Skin epidermis (tissue), 12 donors: ENCODE results near the gene WDR44.
"Not testable (repeated sequence)": the region's sequence is repeated elsewhere in the genome, so short reads cannot be mapped to it uniquely, and the experiment has no call there.

Experiments
- H3K27ac ChIP-seq, 21 experiments: fragments of 200-600 bp; sonication (generic) in 11 of 21; one replicate each; pipeline ENCODE4 v1.5.0; 2020; ENCODE audit warnings: mild to moderate bottlenecking in 3 of 21, inconsistent platforms in 2 of 21, moderate library complexity in 2 of 21
- H3K4me3 ChIP-seq, 7 experiments: fragments of 200-600 bp; sonication (generic) in 2 of 7; one replicate each; pipeline ENCODE4 v1.5.0; 2020; ENCODE audit warnings: inconsistent platforms in 2 of 7, mild to moderate bottlenecking in 2 of 7, moderate library complexity in 1 of 7

The WDR44 gene, protein sequence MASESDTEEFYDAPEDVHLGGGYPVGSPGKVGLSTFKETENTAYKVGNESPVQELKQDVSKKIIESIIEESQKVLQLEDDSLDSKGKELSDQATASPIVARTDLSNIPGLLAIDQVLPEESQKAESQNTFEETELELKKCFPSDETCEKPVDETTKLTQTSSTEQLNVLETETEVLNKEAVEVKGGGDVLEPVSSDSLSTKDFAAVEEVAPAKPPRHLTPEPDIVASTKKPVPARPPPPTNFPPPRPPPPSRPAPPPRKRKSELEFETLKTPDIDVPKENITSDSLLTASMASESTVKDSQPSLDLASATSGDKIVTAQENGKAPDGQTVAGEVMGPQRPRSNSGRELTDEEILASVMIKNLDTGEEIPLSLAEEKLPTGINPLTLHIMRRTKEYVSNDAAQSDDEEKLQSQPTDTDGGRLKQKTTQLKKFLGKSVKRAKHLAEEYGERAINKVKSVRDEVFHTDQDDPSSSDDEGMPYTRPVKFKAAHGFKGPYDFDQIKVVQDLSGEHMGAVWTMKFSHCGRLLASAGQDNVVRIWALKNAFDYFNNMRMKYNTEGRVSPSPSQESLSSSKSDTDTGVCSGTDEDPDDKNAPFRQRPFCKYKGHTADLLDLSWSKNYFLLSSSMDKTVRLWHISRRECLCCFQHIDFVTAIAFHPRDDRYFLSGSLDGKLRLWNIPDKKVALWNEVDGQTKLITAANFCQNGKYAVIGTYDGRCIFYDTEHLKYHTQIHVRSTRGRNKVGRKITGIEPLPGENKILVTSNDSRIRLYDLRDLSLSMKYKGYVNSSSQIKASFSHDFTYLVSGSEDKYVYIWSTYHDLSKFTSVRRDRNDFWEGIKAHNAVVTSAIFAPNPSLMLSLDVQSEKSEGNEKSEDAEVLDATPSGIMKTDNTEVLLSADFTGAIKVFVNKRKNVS

DNA sequence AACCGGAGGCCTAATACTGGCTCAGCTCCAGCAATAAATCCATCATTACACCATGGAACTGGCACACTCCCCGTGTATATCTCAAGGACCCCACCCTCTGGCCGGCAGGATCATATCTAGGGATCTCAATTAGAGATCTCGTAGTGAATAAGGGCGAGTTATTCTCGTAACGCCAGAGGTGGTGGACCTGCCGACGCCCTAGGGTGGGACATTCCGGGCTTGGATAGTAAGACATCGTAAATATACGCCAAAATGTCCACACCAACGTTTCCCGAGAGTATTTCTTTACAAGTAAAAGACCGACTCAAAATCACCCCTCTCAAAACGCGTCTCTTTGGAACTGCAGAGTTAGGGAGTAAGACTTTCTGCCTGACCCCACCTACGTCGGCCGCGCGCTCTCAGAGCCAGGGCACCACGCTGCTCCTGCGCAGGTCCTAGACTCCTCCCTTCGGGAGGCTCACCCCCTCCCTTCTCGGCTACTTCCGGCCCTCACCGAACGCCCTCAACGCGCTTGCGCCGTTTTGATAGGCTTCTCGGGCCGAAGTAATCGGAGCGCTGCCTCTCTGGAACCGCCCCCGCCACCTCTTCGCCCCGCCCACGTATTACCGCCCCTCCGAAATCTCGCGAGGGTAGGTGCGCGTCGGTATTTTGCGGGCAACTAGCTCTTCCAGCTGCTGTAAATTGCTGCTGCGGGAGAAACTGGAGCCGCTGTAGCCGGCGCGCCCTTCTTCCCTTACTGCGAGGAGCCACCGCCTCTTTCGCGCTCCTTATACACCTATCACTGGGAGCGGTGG is at the start of gene WDR44:
Gene WDR44, plus strand, starts transcription at position 643 of the 794 bp plus-strand sequence. CDS start 398 bp downstream, outside the sequence.
- H3K4me3 ChIP-seq: peak within 1 kb of the TSS; percentile 51 to 75 (median 68)
- H3K27ac ChIP-seq: peak within 1 kb of the TSS; percentile 71 to 94 (median 90)

DNA sequence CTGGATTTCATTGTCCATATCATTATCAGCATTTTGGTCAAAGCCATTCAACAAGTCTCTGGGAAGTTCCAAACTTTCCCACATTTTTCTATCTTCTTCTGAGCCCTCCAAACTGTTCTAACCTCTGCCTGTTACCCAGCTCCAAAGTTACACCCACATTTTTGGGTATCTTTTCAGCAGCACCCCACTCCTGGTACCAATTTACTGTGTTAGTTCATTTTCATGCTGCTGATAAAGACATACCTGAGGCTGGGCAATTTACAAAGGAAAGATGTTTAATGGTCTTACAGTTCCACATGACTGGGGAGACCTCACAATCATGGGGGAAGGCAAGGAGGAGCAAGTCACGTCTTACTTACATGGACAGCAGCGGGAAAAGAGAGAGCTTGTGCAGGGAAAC is 40.1 kb upstream of the WDR44 start:
- H3K4me3 ChIP-seq, H3K27ac ChIP-seq: not testable (repeated sequence)

DNA sequence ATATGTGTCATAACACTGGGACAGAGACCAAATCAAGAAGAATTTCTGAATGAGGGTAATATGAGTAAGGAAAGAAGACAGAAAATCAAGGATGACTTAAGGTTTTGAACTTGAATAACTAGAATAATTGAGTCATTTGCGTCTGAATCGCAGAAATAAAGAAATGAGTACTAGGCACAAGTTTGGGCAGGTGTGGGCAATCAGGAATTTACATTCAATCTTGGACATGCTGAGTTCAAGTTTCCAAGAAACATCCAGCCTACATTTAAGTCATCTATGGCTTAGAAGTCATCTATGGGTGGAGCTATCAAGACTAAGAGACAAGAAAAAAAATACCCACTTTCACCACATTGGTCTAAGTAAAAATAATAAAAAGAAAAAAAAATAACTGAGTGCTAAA is 30.4 kb upstream of the WDR44 start:
- Histone ChIP-seq H3K27ac (no peak overlapping the region), H3K4me3 (no peak overlapping the region)

DNA sequence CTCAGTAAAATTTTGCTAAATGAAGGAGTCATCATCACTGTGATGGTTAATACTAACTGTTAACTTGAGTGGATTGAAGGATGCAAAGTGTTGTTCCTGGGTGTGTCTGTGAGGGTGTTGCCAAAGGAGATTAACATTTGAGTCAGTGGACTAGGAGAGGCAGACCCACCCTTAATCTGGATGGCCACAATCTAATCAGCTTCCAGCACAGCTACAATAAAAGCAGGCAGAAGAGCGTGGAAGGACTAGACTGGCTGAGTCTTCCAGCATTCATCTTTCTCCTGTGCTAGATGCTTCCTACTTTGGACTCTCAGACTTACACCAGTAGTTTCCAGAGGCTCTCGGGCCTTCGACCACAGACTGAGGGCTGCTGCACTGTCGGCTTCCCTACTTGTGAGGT is 21.3 kb upstream of the WDR44 start:
- H3K27ac ChIP-seq: no peak overlapping the region
- no peak overlapping the region for H3K4me3 ChIP-seq

DNA sequence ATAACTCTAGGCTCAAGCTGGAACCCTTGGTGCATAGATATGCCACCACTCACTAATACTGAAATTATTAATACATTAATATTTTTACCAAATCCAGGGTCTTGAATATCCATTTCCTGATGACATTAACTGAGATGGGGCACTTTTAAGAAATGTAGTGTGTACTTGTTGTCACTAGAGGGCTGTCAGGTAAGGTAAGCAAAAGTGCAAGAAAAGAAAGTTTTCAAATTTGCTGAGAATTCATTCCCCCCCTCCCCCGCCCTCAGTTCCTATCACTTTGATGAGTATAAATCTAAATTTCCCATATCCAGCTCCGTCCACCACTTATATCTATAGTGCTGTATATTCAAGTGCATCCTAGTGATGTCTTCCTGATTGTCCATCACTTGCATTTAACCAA is 20.5 kb upstream of the WDR44 start:
- no peak overlapping the region for H3K4me3 ChIP-seq
- no peak overlapping the region for H3K27ac ChIP-seq

DNA sequence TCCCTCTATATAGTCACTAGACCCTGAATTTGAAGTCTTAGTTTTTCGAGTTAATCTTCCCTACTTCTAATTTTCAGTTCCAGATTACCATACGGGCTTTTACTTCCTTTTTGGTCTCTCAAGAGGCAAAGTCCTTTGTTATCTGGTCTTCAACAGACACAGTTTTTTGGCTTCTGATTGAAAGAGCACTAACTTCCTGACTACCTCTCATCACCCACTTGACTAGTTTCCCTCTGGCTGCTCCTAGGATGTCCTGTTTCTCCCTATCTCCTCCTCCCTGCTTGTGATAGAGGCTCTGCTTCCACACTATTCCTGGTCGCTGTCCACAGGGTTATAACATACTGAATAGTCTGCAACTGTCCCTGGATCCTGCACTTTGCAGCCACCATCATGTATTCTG is 16.7 kb upstream of the WDR44 start:
- Histone ChIP-seq H3K4me3 (no peak overlapping the region), H3K27ac (no peak overlapping the region)

DNA sequence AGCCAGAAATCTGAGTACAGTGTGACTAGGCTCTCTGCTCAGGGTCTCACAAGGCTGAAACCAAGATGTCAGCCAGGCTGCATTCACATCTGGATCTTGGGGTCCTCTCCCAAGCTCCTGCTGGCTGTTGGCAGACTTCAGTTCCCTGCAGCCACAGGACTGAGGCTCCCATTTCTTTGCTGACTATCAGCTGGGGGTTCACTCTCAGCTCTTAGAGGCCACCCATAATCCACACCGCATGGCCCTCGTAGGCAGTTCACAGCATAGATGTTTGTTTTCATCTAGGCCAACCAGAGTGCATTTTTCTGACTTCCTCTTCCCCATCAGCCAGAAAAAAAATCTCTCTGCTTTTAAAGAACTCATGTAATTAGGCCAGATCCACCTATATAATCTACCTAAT is 8.2 kb upstream of the WDR44 start:
- no peak overlapping the region for H3K27ac ChIP-seq
- H3K4me3 ChIP-seq: no peak overlapping the region

DNA sequence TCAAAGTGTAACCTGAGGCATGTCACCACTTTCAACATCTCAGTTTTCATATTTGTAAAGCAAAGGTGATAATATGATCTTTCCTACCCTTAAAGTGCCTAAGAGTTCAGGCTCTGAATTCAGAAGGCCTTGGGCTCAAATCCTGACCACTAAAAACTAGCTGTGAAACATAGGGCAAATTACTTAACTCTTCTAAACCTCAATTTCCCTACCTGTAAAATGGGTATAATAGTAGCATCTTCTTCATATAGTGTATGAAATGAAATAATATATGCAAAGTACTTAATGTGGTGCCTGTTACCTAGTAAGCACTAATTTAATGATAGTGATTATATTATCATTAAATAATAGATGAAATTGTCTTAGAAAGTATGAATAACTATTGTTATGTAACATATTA is 7.0 kb upstream of the WDR44 start:
- H3K4me3 ChIP-seq: no peak overlapping the region
- no peak overlapping the region for H3K27ac ChIP-seq

DNA sequence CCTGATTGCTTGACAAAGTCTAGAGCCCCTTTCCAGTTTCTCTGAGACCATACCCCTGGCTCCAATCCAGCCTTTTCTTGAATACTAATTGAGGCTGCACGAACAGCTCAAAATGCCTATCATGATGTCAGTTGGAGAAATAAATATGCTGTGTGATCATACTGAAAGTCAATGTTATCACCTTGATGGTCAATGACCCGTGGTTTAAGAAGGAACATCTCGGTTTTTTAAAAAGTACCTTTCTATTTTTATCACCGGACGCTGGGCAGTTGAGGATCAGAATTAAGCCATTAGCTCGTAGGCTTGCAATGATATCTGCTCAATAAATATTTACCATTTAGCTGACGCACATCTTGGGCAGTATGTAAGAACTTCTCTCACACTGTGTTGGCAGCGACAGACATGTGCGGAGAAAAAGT is 852 bp upstream of the WDR44 start:
- H3K27ac ChIP-seq: peak overlapping the region in 20 of 21 experiments; percentile 28 to 93 (median 79)
- peak overlapping the region; percentile 26 to 75 (median 67) for H3K4me3 ChIP-seq

DNA sequence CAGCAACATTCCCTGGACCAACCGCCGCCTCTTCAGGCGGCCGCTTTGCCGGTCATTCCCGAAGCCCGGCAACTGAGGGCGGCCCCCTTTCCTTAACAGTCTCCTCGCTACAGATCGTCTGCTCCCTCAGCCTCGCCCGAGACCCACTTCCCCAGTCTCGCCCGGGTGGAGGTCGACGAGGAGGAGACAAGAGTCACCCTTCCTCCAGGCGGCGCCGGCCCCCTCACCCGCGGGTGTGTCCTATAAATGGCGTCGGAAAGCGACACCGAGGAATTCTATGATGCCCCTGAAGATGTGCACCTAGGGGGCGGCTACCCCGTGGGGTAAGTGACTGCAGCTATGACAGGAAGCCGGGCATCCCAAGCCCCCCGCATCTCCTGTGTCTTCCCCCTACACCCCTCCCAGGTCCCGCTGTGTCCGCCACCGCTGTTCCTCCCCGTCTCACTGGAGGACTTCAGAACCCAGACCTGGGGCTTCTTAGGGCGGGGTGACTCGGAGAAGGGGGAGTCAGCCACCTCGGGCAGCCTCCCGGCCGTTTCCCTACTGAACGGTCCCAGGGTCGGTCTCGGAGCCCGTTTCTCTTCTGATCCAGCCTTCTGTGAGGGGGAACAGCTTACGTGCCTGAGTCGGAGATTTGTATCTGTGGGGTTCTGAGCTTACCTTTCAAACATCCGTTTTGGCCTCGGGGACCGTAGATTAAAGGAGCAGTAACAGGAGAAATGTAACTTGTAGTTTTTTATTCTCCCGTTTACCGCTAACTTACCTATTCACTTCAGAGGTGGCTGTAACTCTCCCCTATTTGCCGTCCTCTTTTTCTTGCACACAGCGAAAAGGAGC is 570 bp downstream of the WDR44 start:
- Histone ChIP-seq H3K4me3 (peak overlapping the region; percentile 51 to 75 (median 68)), H3K27ac (peak overlapping the region; percentile 67 to 94 (median 90))

DNA sequence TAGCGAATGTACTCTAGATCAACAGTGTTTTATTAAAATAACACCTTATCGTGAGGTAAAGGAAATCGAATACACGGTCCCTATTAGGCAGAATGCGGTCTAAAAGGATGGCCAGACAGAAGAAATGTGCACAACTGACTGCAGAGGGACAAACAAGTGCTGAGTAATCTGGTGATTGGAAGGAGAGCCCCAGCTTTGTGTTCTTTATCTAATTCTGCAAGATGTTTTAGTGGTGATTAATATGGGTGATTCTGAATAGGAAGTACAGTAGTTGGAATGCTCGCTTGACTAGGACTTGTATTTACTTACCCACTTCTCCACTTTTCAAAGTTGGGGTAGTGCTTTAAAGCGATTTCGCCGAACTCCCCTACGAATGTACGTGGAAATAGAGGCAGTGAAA is 1.2 kb downstream of the WDR44 start:
- H3K4me3 ChIP-seq: peak overlapping the region; percentile 51 to 75 (median 68)
- H3K27ac ChIP-seq: peak overlapping the region in 19 of 21 experiments; percentile 67 to 94 (median 90)

DNA sequence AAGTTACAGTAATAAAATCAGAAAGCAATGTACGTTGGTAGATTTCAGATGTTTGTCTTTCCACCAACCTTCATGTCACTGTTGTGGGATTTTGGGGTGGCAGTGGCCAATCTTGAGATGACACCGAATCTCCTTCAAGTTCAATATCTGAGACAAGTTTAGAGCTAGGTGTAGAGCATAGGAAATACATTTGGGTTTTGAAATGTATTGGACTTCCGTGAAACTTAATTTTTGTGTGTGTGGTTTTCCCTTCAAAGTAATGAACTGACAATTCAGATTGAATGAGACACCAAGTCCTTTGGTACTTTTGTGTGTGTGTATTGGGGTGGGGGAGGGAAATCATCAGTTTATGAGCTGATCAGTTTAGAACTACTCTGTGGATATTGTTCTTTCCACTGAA is 1.8 kb downstream of the WDR44 start:
- H3K27ac ChIP-seq: peak overlapping the region in 1 of 21 experiments; percentile 90
- peak overlapping the region in 6 of 7 experiments; percentile 66 to 75 (median 68) for H3K4me3 ChIP-seq

DNA sequence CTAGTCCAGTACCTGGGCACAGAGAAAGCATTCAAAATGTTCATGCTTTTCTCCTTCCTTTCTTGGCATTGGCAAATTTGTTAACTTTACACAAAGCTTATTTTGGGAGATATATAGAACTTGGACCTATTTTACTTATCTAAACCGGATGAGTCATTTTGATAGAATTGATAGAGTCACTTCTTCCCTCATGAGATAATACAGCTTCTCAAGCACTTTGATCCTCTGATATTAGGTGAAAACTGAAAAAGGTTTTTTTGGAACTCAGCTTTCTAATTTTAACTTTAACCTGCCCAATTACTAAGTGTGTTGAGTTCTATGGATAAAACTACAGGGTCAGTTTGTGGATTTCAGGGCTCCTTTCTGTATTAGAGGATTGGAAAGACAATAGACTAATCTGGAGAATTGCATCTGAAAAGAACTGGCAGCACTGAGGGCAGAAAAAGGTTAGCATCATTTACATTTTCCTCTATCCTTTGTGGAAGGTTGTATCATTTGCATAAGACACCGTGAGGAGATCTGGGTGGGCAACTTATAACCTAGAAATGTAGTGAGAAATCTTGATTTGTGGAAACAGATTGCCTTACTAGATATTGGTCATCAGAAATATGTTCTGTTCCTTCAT is 2.4 kb downstream of the WDR44 start:
- Histone ChIP-seq H3K27ac (no peak overlapping the region), H3K4me3 (peak overlapping the region in 1 of 7 experiments; percentile 68)

DNA sequence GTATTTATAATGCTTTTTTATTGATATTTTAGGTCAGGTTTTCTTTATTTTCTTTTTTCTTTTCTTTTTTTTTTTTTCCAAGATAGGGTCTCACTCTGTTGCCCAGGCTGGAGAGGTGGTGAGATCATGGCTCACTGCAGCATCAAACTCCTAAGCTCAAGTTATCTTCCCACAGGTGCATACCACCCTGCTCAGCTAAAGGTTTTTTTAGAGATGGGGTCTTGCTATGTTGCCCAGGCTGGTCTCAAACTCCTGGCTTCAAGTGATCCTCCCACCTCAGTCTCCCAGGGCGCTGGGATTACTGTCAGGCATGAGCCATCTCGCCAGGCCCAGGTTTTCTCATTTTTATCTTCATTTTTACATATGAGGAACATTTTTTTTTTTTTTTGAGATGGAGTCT is 3.3 kb downstream of the WDR44 start:
- Histone ChIP-seq H3K27ac (no peak overlapping the region), H3K4me3 (no peak overlapping the region)

DNA sequence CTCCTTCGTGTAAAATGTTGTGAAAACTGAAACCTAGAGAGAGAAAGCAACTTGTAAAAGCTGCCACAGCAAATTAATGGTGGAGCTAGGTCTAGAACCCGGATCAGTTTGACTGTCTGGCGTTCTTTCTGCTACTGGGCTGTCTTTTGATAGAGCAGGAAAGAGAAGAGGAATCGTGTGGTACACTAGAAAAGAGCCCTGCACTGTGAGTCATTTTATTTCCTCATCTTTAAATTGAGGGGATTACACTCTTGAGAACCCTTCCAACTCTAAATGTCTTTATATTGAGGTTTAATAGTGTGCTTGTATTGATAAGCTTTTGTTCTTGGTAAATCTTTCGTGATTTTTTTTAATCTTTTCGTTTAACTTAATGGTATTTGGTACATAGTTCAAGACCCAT is 4.3 kb downstream of the WDR44 start:
- H3K4me3 ChIP-seq: no peak overlapping the region
- H3K27ac ChIP-seq: no peak overlapping the region

DNA sequence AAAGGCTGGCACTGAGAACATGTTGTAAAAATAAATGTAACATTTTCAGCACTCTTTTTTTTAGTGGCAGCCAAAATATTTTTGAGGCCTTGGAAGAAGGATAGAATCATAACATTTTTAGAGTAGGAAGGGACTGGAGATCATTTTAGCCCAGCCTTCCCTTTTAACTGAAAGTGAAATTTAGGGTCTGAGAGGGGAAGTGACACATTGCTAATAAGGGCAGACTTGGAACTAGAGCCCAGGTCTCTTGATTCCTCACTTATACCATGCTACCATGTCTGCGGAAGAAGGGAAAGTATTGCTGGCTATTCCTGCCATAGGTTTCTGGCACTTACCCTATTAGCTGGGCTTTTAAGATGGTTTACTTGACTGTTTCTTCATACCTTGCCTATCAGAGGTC is 4.8 kb downstream of the WDR44 start:
- Histone ChIP-seq H3K4me3 (no peak overlapping the region), H3K27ac (no peak overlapping the region)

DNA sequence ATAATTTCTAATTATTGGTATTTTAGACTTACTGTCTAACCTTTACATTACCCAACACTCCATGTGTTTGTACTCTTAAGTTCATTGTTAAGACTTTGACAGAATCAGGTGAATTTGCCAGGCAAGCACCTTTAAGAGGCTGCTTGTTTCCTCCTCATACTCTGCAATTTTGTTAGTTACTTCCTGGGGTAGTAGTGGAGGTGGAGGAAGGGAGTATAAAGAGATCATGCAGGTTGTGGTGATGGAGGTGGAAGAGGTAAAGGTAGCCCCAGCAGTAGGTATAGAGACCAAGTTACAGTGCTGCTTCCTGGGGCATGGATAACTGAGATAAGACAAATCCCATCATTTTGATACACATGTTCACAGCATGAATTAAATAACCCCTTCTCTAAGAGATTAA is 6.7 kb downstream of the WDR44 start:
- Histone ChIP-seq H3K4me3 (no peak overlapping the region), H3K27ac (no peak overlapping the region)

DNA sequence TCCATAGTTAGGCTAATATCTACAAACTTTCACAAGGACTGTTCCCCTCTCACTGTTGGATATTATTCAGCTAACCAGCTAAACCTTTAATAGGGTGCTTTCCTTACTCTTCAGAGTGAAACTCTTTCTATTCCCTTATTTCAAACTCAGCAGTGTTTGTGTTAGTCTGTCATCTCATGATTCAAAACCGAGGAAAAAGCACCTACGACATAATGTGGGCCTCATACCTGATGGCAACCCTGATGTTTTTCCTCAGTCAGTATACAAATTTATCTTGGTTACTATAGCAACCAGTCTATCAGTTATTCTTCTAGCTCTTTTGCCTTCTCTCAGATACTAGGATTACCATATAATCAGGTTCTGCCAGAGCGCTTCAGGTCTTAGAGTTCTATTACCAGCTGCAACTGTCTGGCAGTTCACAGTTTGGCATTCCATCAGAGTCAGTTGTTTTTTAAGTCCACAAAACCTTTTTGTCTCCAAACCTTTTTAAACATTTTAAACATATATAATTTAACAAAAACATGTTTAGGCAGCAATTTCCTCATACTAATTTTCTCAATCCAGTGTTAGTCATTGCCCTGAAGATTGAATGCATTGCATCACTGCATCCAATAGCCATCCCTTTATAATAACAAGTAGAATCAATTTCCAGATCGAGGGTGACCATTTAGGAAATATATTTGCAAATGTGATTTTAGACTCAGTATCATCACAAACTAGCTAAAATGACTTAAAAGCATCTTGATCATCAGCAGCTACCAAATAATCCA is 7.4 kb downstream of the WDR44 start:
- no peak overlapping the region for H3K27ac ChIP-seq
- H3K4me3 ChIP-seq: no peak overlapping the region
